ENCODE measurements around the gene CXorf38.

The CXorf38 gene

GRCh38 chrX:40653535-40653934 lies 6.2 kb upstream of the CXorf38 start:
- no peaks in the 10 kb centered on the region for H3K9me3 ChIP-seq
- H3K4me3 ChIP-seq (ENCODE audit: low read depth, low read length) = no peak overlapping the region
- no peaks in the 10 kb centered on the region for H3K36me3 ChIP-seq
- TF ChIP-seq CTCF (IDR thresholded peaks at IDR 0.05; ENCODE audit: low read depth, low read length) = no peak
- H3K27me3 ChIP-seq = no peaks in the 10 kb centered on the region
- no peak for DNase-seq
- no peaks in the 10 kb centered on the region for H3K4me1 ChIP-seq

GRCh38 chrX:40652664-40653063 lies 5.3 kb upstream of the CXorf38 start:
- no peaks in the 10 kb centered on the region for H3K36me3 ChIP-seq
- DNase-seq = no peak
- no peak overlapping the region for H3K4me3 ChIP-seq (ENCODE audit: low read depth, low read length)
- H3K9me3 ChIP-seq = no peaks in the 10 kb centered on the region
- no peak for TF ChIP-seq CTCF (IDR thresholded peaks at IDR 0.05; ENCODE audit: low read depth, low read length)
- 0 out of 2 replicates have a peak, but pooled peaks cover 2% of the 10 kb centered on the region for H3K4me1 ChIP-seq
- H3K27me3 ChIP-seq = no peaks in the 10 kb centered on the region

- peak; percentile 64 for DNase-seq
- no peaks in the 10 kb centered on the region for H3K27me3 ChIP-seq
- H3K36me3 ChIP-seq = no peaks in the 10 kb centered on the region
- peak; percentile 60 for TF ChIP-seq CTCF (IDR thresholded peaks at IDR 0.05; ENCODE audit: low read depth, low read length)
- H3K4me1 ChIP-seq = 0 out of 2 replicates have a peak, but pooled peaks cover 2% of the 10 kb centered on the region
- no peak overlapping the region for H3K4me3 ChIP-seq (ENCODE audit: low read depth, low read length)
- no peaks in the 10 kb centered on the region for H3K9me3 ChIP-seq
Observed at GRCh38 chrX:40651620-40652223, 4.4 kb upstream of the CXorf38 start.

DNA sequence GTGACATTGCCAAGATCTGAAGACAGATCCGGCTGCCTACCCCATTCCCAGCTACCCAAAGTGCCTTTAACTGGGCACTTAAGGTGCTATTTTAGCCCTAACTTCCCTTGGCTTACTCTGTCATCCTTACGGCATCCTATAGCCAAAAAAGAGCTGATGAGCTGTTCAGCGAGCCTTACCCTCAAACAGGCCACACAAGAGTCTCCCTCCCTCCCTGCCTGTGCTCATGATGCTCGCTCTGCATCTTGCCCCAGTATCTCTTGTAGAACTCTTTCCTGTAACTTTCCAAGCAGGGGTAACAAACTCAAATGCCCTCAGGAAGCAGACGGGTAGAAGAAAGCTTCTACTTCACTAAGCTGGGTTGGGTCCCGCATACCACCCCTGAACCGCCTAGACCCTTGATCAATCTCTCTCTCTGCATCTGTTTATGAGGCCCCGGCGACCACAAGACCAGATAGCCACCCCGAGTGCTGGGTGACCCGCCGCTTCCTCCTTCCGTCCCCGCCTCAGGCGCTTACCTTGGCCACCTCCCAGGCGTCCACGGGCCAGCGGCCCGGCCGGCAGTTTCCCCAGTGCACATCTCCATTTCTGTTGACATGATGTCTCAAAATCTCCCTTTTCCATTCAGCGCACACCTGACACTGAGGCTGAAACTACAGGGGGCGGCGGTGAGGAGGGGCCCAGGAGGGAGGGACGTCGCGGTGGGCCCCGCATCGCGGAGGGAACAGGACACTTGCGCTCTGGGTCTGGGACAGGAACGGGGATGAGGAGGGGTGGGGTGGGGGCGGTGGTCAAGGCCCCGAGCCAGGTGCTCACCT lies 663 bp downstream of the CXorf38 start:
- Histone ChIP-seq H3K4me1 (0 out of 2 replicates have a peak, but pooled peaks cover 2% of the 10 kb centered on the region), H3K27me3 (no peaks in the 10 kb centered on the region), H3K36me3 (no peaks in the 10 kb centered on the region), H3K4me3 (ENCODE audit: low read depth, low read length) (peak overlapping the region; percentile 74), H3K9me3 (no peaks in the 10 kb centered on the region)
- peak; percentile 21 for DNase-seq
- TF ChIP-seq CTCF (IDR thresholded peaks at IDR 0.05; ENCODE audit: low read depth, low read length) = no peak

DNA sequence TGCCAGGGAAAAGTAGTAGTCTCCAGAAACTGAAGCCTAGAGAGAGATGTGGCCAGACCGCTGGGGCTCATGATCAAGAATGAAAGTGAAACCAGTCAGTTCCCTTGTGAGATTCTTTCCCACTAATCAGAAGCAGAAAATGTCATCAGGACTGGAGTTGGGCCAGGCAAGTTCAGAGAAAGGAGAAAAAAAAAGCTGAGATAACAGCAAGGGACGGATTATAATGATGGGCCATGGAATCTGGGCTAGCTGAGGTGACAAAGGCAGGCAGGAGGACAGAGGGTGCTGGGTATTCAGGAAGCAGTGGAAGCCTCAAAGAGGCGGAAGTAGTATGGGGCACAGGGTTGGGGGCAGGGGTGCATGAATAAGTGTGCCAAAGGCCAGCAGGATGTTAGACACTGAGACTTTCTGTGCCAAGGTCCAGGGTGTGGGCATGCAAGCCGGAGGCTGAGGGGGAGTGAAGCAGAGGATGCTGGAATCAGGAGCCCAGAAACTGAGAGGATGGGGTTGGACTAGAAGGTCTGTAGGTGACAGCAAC lies 2.5 kb downstream of the CXorf38 start:
- no peaks in the 10 kb centered on the region for H3K27me3 ChIP-seq
- peak; percentile 12 for DNase-seq

More for the DNA sequence above, 2.5 kb downstream of the CXorf38 start:
- no peak for TF ChIP-seq CTCF (IDR thresholded peaks at IDR 0.05; ENCODE audit: low read depth, low read length)
- Histone ChIP-seq H3K4me1 (0 out of 2 replicates have a peak, but pooled peaks cover 2% of the 10 kb centered on the region), H3K9me3 (no peaks in the 10 kb centered on the region), H3K36me3 (no peaks in the 10 kb centered on the region), H3K4me3 (ENCODE audit: low read depth, low read length) (peak overlapping the region; percentile 50)

Data from BE2C (cell line).